Stomach (tissue), 9 donors: ENCODE results near the gene TBXAS1. TPM values are rescaled to one million over a fixed set of nuclear protein-coding genes. Genes with fewer than 3 reads are reported as not detected.

Experiments used
- DNase-seq, 2 donors: peaks; one replicate each; pipeline versions ENCODE4 v3.0.0 to v3.0.0-alpha.2; 2013 to 2019
- H3K27ac ChIP-seq, 5 donors: fragments of 200-600 bp in 4 of 5; sonication (generic) in 4 of 5; one replicate each; pipeline ENCODE4 v1.5.1; 2013 to 2019; ENCODE audit warnings: mild to moderate bottlenecking in 1 of 5, moderate library complexity in 1 of 5
- H3K27me3 ChIP-seq, 3 donors: fragments of 200-600 bp; sonication (generic); one replicate each; pipeline ENCODE4 v1.5.1; 2017 to 2019; ENCODE audit warnings: mixed run types in 1 of 3
- H3K36me3 ChIP-seq, 4 donors: fragments of 200-600 bp; sonication (generic); 1 replicate in 3 of 4; 2 replicates in 1 of 4; pipeline ENCODE4 v1.5.1; 2016 to 2019
- H3K4me1 ChIP-seq, 4 donors: fragments of 200-600 bp; sonication (generic); one replicate each; pipeline ENCODE4 v1.5.1; 2016 to 2019
- H3K4me3 ChIP-seq, 4 donors: fragments of 200-600 bp; sonication (generic) in 3 of 4; one replicate each; pipeline ENCODE4 v1.5.1; 2016 to 2019; ENCODE audit warnings: mild to moderate bottlenecking in 1 of 4
- H3K9me3 ChIP-seq, 4 donors: fragments of 200-600 bp; sonication (generic); one replicate each; pipeline ENCODE4 v1.5.1; 2016 to 2019
- EP300 ChIP-seq: sonication (generic); formaldehyde crosslinking; IDR thresholded peaks from one replicate; pipeline ENCODE4 v1.6.1; 2017; ENCODE audit warnings: antibody characterized with exemption
- POLR2A ChIP-seq, 4 donors: fragments of 450-650 bp; IDR thresholded peaks; one replicate each; pipeline ENCODE4 v1.6.1; 2016; ENCODE audit warnings: antibody characterized with exemption in 4 of 4, control low read depth in 2 of 4, mild to moderate bottlenecking in 1 of 4, moderate library complexity in 1 of 4
- POLR2AphosphoS5 ChIP-seq, 3 donors: sonication (generic); formaldehyde crosslinking; IDR thresholded peaks; one replicate each; pipeline ENCODE4 v1.6.1; 2016; ENCODE audit warnings: antibody characterized with exemption in 3 of 3
- WGBS, 5 donors: extraction: QIAGEN DNeasy Blood & Tissue Kit in 3 of 5; methylation state at CpG; one replicate each; pipeline versions ENCODE4 v1.1.5 to v1.1.7; 2013 to 2018; 5-methylcytosine and 5-hydroxymethylcytosine counted together
- intact Hi-C: fragments of 100-400 bp; cut with DNase I; formaldehyde crosslinking; loops from one replicate; pipeline ENCODE4 v1.15.1; 2023; ENCODE audit warnings: low total_unique reads
- polyA plus RNA-seq, 3 donors: library from polyadenylated mRNA; stranded (reverse); fragments of 200-250 nt; gene quantifications; one replicate each; pipeline ENCODE4 v1.2.3, GENCODE V29; 2013
- total RNA-seq, 5 donors: library from RNA; depleted of rRNA; stranded (reverse); fragments of >200 nt; gene quantifications; one replicate each; pipeline versions ENCODE4 v1.1.0 to v1.2.3, GENCODE V29; 2014 to 2016
- TF ChIP-seq, protein P1 (sequence below), 7 experiments: fragments of 450-650 bp in 4 of 7; fragments of 200-600 bp in 3 of 7; sonication (generic) in 3 of 7; IDR thresholded peaks; one replicate each; pipeline ENCODE4 v1.5.1; 2016 to 2019; ENCODE audit warnings: antibody characterized with exemption in 7 of 7, control low read depth in 2 of 7, mild to moderate bottlenecking in 1 of 7
- donor health status: healthy with polysubstance abuse.
- donor health status: Bipolar disorder and iron deficiency.
- donor health status: healthy.

TBXAS1 gene
- total and polyA plus RNA-seq, 8 donors = 1.4 to 92.8 (median 15.1) TPM

DNA sequence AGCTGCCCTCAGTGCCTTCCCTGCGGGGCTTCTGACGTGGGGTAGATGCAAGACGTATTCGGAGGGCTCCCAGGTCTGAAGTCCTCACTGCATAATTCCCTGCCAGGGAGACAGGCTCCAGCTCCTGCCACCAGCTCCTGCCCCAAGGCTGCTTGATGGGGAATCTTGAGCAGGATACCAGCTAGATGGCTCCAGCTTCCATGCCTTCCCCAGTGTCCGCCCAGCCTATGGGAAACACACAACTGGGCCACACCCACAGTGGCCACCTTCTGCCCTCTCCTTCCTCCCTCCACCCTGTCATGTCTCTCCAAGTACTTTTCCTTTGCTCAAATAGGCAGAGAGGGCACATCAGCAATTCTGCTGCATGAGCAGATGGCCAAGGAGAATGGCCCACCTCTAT, 137.9 kb downstream of the TBXAS1 start:
- intact Hi-C loops = no loop called here
- H3K36me3 ChIP-seq = peaks cover 0 to 16% (median 3%) of the 10 kb centered on the region in 4 donors
- no peak for DNase-seq
- H3K27ac ChIP-seq = no peak overlapping the region
- no peaks in the 10 kb centered on the region for H3K27me3 ChIP-seq
- no peak overlapping the region for H3K4me3 ChIP-seq
- H3K4me1 ChIP-seq = no peaks in the 10 kb centered on the region
- no peaks in the 10 kb centered on the region for H3K9me3 ChIP-seq
- TF ChIP-seq, protein P1, sequence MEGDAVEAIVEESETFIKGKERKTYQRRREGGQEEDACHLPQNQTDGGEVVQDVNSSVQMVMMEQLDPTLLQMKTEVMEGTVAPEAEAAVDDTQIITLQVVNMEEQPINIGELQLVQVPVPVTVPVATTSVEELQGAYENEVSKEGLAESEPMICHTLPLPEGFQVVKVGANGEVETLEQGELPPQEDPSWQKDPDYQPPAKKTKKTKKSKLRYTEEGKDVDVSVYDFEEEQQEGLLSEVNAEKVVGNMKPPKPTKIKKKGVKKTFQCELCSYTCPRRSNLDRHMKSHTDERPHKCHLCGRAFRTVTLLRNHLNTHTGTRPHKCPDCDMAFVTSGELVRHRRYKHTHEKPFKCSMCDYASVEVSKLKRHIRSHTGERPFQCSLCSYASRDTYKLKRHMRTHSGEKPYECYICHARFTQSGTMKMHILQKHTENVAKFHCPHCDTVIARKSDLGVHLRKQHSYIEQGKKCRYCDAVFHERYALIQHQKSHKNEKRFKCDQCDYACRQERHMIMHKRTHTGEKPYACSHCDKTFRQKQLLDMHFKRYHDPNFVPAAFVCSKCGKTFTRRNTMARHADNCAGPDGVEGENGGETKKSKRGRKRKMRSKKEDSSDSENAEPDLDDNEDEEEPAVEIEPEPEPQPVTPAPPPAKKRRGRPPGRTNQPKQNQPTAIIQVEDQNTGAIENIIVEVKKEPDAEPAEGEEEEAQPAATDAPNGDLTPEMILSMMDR (IDR thresholded peaks at IDR 0.05) = no peak
- TF ChIP-seq POLR2A (IDR thresholded peaks at IDR 0.05) (no peak), EP300 (no peak), POLR2AphosphoS5 (IDR thresholded peaks at IDR 0.05) (no peak)
- WGBS, 5 donors = 92 to 98% (median 95%) methylated on average over 5 of the region's 5 CpGs

DNA sequence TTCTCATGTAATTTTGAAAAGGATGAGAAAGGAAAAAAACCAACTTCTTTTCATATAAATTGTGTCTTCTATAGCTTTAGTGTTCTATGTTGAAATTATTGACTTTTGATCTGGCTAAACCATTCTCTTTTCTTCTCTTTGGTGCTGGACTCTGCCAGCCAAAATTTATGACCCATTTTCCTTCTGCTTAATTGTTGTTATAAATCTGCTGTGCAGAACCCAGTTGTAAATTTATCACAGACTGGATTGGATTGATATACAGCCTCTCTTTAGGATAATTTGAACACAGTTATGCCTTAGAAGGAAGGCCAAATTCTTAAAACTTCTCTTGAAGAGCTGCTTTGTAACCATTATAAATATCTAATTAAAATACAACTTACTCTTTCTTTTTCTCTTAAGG, 139.9 kb downstream of the TBXAS1 start:
- intact Hi-C loops = no loop called here
- TF ChIP-seq EP300 = no peak
- TF ChIP-seq, protein P1 (IDR thresholded peaks at IDR 0.05) = no peak
- no peak for TF ChIP-seq POLR2A (IDR thresholded peaks at IDR 0.05)
- no peak for TF ChIP-seq POLR2AphosphoS5 (IDR thresholded peaks at IDR 0.05)
- H3K4me3 ChIP-seq = no peak overlapping the region
- no peak overlapping the region for H3K27ac ChIP-seq
- H3K9me3 ChIP-seq = no peaks in the 10 kb centered on the region
- H3K36me3 ChIP-seq = peaks cover 0 to 16% (median 0%) of the 10 kb centered on the region in 4 donors
- no peaks in the 10 kb centered on the region for H3K27me3 ChIP-seq
- DNase-seq = no peak
- no peaks in the 10 kb centered on the region for H3K4me1 ChIP-seq

DNA sequence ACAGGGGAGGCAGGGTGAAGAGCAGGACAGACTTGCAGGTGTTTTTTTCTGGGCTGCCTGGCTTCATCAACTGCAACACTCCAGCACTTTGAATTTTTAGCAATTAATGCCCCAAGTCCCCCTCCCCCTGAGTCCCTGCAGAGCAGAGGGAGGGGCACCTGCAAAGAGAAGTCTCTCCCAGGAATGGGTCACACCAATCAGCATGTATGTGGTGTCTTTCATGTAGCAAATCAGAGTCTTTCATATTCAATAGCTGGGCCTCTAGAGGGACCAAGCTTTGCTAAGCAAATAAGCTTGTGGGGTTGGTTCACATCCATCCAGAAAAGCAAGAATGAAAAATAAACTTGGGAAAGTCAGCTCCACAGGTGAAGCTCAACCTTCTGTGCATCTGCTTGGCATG, 143.0 kb downstream of the TBXAS1 start:
- Histone ChIP-seq H3K36me3 (peaks cover 0 to 11% (median 0%) of the 10 kb centered on the region in 4 donors), H3K27me3 (no peaks in the 10 kb centered on the region), H3K4me3 (no peak overlapping the region), H3K4me1 (no peaks in the 10 kb centered on the region), H3K9me3 (no peaks in the 10 kb centered on the region), H3K27ac (no peak overlapping the region)
- no peak for TF ChIP-seq POLR2AphosphoS5 (IDR thresholded peaks at IDR 0.05)
- TF ChIP-seq EP300 = no peak
- TF ChIP-seq, protein P1 (IDR thresholded peaks at IDR 0.05) = no peak
- no peak for TF ChIP-seq POLR2A (IDR thresholded peaks at IDR 0.05)
- intact Hi-C loops = no loop called here
- DNase-seq = no peak

DNA sequence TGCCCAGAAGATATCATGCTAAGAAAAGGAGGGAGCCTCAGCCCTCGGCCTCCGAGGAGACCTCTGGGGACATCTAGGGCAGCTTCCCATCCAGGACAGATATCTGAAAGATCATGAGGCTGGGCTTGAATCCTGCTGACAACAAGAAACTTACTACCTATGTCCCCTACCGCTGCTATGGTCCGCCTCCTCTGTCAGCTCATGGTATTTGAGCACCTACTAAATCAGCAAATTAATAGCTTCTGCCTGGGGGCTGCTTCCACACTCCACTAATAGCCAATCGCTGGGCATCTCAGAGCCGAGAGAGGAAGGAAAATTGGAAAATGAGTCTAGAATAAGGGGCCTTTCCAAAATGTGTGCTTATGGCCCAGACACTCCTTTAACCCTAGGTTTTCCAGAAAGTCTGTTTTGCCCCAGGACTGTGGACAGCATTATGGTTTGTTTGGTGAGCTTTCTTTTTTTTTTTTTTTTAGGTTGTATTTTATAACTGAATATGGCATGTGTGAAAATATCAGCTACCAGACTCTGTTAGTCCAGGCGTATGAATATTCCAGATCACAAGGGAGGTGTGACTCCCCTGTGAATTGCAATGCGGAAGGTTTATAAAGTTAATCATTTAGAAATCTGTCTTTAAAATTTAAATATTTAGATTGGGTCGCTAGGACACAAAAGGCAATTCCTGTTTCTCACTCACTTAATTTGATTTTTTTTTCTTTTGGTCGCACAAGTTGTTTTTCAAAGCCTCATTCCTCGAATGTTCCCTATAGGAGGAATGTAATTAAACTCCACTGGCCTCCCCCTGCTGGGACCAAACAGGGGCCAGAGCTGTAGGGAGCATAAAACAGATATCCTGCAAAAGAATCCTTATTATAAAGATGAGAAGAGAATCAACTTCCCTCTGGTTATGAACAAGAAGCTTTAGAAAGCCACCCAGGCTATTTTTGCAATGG, 144.3 kb downstream of the TBXAS1 start:
- H3K36me3 ChIP-seq = peaks cover 0 to 11% (median 0%) of the 10 kb centered on the region in 4 donors
- DNase-seq = no peak
- intact Hi-C loops = no loop called here
- no peak overlapping the region for H3K4me3 ChIP-seq
- H3K4me1 ChIP-seq = no peaks in the 10 kb centered on the region
- H3K9me3 ChIP-seq = no peaks in the 10 kb centered on the region
- no peak overlapping the region for H3K27ac ChIP-seq
- H3K27me3 ChIP-seq = no peaks in the 10 kb centered on the region
- 73 to 83% (median 80%) methylated on average over 11 of the region's 11 CpGs for WGBS, 5 donors
- TF ChIP-seq EP300 (no peak), POLR2A (IDR thresholded peaks at IDR 0.05) (no peak), POLR2AphosphoS5 (IDR thresholded peaks at IDR 0.05) (no peak)
- TF ChIP-seq, protein P1 (IDR thresholded peaks at IDR 0.05) = no peak
